Measurements from ENCODE around the gene ROR1.

Gene ROR1

GRCh38 chr1:63937461-63938022 is 163.7 kb downstream of the ROR1 start:
- no peak for DNase-seq (ENCODE audit: low read depth)

- DNase-seq (ENCODE audit: low read depth), result no peak
Observed at GRCh38 chr1:63940440-63940839, 166.6 kb downstream of the ROR1 start.

GRCh38 chr1:63943393-63943792 is 169.6 kb downstream of the ROR1 start:
- DNase-seq (ENCODE audit: low read depth), result no peak

- no peak for DNase-seq (ENCODE audit: low read depth)
Observed at GRCh38 chr1:63945943-63946342, 172.1 kb downstream of the ROR1 start.

GRCh38 chr1:63946866-63947491 is 173.2 kb downstream of the ROR1 start:
- no peak for DNase-seq (ENCODE audit: low read depth)

GRCh38 chr1:63947904-63948303 is 174.1 kb downstream of the ROR1 start:
- no peak for DNase-seq (ENCODE audit: low read depth)

- DNase-seq (ENCODE audit: low read depth), result no peak
Observed at GRCh38 chr1:63950023-63950422, 176.2 kb downstream of the ROR1 start.

- no peak for DNase-seq (ENCODE audit: low read depth)
Observed at GRCh38 chr1:63951059-63951946, 177.5 kb downstream of the ROR1 start.

- DNase-seq (ENCODE audit: low read depth), result no peak
Observed at GRCh38 chr1:63954187-63954586, 180.4 kb downstream of the ROR1 start.

- DNase-seq (ENCODE audit: low read depth), result no peak
Observed at GRCh38 chr1:63955370-63956145, 181.7 kb downstream of the ROR1 start.

- DNase-seq (ENCODE audit: low read depth), result no peak
Observed at GRCh38 chr1:63958556-63958955, 184.7 kb downstream of the ROR1 start.

GRCh38 chr1:63960326-63960725 is 186.5 kb downstream of the ROR1 start:
- DNase-seq (ENCODE audit: low read depth), result no peak

- no peak for DNase-seq (ENCODE audit: low read depth)
Observed at GRCh38 chr1:63966016-63966415, 192.2 kb downstream of the ROR1 start.

GRCh38 chr1:63967901-63968300 is 194.1 kb downstream of the ROR1 start:
- no peak for DNase-seq (ENCODE audit: low read depth)

- no peak for DNase-seq (ENCODE audit: low read depth)
Observed at GRCh38 chr1:63968663-63969440, 195.0 kb downstream of the ROR1 start.

GRCh38 chr1:63969441-63969901 is 195.7 kb downstream of the ROR1 start:
- DNase-seq (ENCODE audit: low read depth), result no peak

GRCh38 chr1:63971557-63971956 is 197.7 kb downstream of the ROR1 start:
- no peak for DNase-seq (ENCODE audit: low read depth)

GRCh38 chr1:63973005-63973419 is 199.2 kb downstream of the ROR1 start:
- no peak for DNase-seq (ENCODE audit: low read depth)

- DNase-seq (ENCODE audit: low read depth), result no peak
Observed at GRCh38 chr1:63974966-63975365, 201.1 kb downstream of the ROR1 start.

- DNase-seq (ENCODE audit: low read depth), result no peak
Observed at GRCh38 chr1:63975481-63975880, 201.7 kb downstream of the ROR1 start.

- no peak for DNase-seq (ENCODE audit: low read depth)
Observed at GRCh38 chr1:63976006-63976405, 202.2 kb downstream of the ROR1 start.
